Left forelimb (tissue), 1 donor: ENCODE results near the gene MGAT3.

Experiments
- DNase-seq: peaks from one replicate; pipeline ENCODE4 v3.0.0-alpha.2; 2018; ENCODE audit warnings: low spot score

The MGAT3 gene

DNA sequence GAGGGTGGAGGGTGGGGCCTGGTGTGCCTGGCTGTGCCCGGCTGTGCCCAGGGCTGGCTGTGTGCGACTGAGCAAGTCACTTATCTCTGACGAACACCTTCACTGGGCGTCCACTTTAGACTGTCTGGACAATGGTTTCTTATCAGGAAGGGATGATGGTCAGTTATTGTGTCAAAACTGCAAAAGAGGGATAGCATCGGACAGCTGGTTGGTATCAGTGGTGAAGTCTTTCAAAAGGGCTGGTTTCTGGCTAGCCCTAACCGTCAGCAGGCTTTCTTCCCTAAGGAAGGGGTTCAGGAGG lies 4.1 kb upstream of the MGAT3 start:
- no peak for DNase-seq

- no peak for DNase-seq
Observed at GRCh38 chr22:39453765-39454378, 2.9 kb upstream of the MGAT3 start.

GRCh38 chr22:39454385-39454871 lies 2.4 kb upstream of the MGAT3 start:
- no peak for DNase-seq

GRCh38 chr22:39457198-39457555 lies 365 bp downstream of the MGAT3 start:
- no peak for DNase-seq

DNA sequence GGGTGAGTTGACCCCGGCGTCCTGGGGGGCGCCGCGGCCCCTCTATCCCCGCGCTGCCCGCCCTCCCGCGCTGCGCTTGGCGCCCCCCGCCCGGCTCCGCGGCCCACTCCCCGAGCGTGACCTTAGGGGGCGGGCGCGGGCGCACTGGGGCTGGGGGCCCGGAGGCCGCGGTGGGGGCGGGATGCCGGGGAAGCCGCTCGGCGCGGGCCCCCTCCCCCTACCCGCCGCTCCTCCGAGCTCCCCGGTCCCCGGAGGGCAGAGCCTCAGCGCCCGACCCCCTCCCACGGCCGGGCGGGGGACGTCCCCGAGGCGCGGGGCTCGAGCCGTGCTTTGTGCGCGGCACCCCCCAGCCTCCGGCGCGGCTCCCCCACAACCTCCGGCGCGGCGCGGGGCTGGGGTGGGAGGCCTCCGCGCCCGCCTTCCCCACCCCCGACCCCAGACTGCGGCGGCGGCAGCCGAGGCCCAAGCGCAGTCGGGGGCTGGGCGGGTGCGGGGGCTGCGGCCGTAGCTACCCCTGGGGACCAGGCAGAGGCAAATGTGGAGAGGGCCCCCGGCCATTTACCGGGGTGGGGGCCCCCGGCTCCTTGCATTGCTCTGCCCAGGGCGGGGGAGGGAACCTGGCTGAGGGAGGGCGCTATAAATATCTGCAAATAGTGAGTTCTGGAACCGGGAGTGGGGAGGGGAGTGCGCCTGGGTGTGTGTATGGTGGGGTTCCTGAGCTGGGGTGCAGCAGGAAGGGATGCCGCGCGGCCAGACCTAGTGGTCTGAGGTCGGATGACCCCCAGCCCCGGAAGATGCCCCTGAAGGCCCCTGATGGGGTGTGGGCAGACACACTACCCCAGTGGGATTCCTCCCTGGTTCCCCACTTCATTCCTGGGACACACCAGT lies 988 bp downstream of the MGAT3 start:
- no peak for DNase-seq

GRCh38 chr22:39458444-39459083 lies 1.8 kb downstream of the MGAT3 start:
- DNase-seq: no peak

DNA sequence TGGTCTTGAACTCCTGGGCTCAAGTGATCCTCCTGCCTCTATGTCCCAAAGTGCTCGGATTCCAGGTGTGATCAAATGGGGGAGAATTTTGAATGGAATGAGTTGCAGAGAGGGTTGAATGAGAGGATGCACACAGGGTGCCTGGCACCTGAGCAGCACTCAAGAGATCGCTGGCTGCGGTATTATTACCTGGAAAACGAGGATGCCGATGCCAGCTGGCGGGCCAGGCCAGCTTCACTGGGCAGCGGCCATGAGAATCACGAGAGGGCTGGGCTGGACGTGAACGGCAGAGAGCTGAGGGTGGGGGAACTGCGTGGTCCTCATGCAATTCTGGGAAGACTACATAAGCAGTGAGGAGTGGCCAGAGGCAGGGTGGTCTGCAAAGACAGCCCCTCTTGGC lies 2.9 kb downstream of the MGAT3 start:
- no peak for DNase-seq

GRCh38 chr22:39462443-39463221 lies 5.8 kb downstream of the MGAT3 start:
- DNase-seq: no peak

DNA sequence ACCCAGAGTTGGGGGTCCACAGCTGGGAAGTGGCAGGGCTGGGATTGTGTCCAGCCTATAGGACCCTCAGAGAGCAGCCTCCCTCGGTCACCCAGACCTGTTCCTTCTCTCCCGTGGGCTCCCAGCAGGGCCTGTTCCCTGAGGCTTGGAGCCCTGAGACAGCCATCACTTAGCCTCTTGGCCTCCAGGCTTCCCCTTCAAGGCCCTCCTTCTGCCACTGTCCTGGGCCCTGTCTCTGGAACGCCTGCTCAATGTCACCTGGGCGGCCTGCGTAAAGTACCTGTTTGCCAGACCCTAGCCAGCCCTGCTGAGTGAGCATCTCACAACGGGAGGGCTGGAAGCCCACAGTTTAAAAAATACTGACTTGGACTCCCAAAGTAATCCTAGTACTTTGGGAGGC lies 6.5 kb downstream of the MGAT3 start:
- no peak for DNase-seq

- DNase-seq: no peak
Observed at GRCh38 chr22:39463931-39464390, 7.1 kb downstream of the MGAT3 start.

- no peak for DNase-seq
Observed at GRCh38 chr22:39466228-39467006, 9.6 kb downstream of the MGAT3 start.

GRCh38 chr22:39467390-39467895 lies 10.6 kb downstream of the MGAT3 start:
- no peak for DNase-seq

DNA sequence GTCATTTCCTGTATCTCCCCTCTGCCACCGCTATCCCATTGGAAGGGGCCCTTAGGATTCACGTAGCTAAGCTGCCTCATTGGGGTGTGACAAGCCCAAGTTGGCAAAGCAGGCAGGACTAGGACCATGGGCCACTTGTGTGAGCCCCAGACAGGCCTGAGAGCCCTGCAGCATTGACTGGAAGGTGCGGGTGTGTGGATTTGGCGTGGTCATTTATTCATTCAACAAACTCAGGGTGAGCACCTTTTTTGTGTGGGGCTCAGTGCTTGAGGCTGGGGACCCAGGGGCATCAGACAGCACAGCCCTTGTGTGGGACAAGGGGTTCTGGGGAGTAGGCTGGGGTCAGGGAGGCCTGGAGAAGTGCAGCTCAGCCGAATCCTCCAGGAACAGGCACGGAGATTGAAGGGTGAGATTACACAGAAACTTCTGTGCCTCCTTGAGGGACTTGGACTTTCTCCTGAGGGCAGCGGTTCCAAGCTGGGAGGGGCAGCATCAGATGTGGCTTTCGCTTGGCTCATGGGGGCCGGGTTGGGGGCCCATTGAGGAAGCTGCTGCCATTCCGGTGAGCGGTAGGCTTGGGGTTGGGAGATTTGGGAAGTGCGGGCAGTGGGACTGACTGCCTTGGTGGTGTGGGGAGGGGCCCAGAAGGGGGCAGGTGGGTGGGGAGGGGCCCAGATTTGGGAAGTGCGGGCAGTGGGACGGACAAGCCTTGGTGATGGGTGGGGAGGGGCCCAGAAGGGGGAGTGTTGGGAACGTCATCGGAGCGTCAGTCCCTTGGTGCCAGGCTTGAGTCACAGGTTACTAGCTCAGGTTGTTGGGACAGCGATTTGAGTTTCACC lies 11.9 kb downstream of the MGAT3 start:
- DNase-seq: no peak

GRCh38 chr22:39469326-39469680 lies 12.5 kb downstream of the MGAT3 start:
- DNase-seq: no peak

GRCh38 chr22:39469681-39470450 lies 13.1 kb downstream of the MGAT3 start:
- DNase-seq: no peak

DNA sequence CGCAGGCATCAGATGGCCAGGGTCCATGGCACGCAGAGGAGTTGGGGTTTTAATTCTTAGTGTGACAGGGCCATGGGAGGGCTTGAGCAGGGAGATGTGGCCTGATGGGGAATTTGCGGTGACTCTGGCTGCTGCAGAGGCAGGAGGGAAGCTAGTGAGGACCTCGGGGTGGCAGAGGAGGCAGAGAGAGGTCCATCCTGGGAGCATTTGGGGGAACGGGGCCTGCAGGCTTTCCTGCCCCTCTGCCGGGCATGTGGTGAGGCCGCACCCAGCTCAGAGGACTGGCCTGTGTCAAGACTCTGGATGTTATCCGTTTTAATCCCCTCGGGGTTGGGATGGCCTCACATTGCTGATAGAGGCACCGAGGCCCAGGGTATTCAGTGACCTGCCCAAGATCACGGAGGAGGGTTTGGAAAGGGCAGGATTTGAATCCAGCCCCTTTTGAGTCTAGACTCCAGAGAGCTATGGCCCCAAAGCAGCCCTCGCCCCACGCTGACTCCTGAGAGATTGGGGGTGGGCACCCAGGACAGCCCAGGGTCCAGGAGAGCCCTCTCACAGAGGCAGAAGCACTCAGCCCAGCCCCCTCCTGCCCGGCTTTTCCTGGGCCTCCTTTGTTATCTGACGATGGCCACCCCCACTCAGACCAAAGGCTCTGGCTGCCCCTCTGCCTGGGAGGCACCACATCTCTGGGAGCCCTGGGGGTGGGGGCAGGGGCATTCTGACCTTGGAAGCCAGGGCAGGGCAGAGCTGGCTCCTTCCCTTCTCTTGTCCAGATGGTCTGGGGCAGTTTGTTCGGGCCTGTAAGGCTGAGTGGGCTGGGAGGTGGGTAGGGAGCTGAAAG lies 13.9 kb downstream of the MGAT3 start:
- DNase-seq: no peak

GRCh38 chr22:39471381-39472141 lies 14.7 kb downstream of the MGAT3 start:
- DNase-seq: no peak
